ENCODE measurements around the gene CMBL.
"Not testable (repeated sequence)": the region's sequence is repeated elsewhere in the genome, so short reads cannot be mapped to it uniquely, and the experiment has no call there.

The CMBL gene

GRCh38 chr5:10315201-10315600 is 7.5 kb upstream of the CMBL start:
- Histone ChIP-seq H3K36me3 (no peaks in the 10 kb centered on the region), H3K27me3 (no peaks in the 10 kb centered on the region), H3K4me3 (ENCODE audit: low read depth, low read length) (no peak overlapping the region), H3K4me1 (peaks cover 3% of the 10 kb centered on the region; the same call in 1 of the 2 replicates), H3K9me3 (no peaks in the 10 kb centered on the region)
- no peak for TF ChIP-seq CTCF (IDR thresholded peaks at IDR 0.05; ENCODE audit: low read depth, low read length)
- DNase-seq, result no peak

- Histone ChIP-seq H3K9me3 (no peaks in the 10 kb centered on the region), H3K4me3 (ENCODE audit: low read depth, low read length) (no peak overlapping the region), H3K27me3 (no peaks in the 10 kb centered on the region), H3K4me1 (peaks cover 4% of the 10 kb centered on the region; the same call in 1 of the 2 replicates), H3K36me3 (no peaks in the 10 kb centered on the region)
- no peak for TF ChIP-seq CTCF (IDR thresholded peaks at IDR 0.05; ENCODE audit: low read depth, low read length)
- no peak for DNase-seq
These were observed 4.1 kb upstream of the CMBL start for GRCh38 chr5:10311595-10312425.

- H3K4me1 ChIP-seq; H3K9me3 ChIP-seq; H3K36me3 ChIP-seq; H3K4me3 ChIP-seq (ENCODE audit: low read depth, low read length); DNase-seq; H3K27me3 ChIP-seq: not testable (repeated sequence)
These were observed 3.3 kb upstream of the CMBL start for GRCh38 chr5:10310835-10311570.

GRCh38 chr5:10310066-10310779 is 2.5 kb upstream of the CMBL start:
- Histone ChIP-seq H3K4me1 (peaks cover 4% of the 10 kb centered on the region; the same call in 1 of the 2 replicates), H3K4me3 (ENCODE audit: low read depth, low read length) (no peak overlapping the region), H3K9me3 (no peaks in the 10 kb centered on the region), H3K27me3 (no peaks in the 10 kb centered on the region), H3K36me3 (no peaks in the 10 kb centered on the region)
- no peak for TF ChIP-seq CTCF (IDR thresholded peaks at IDR 0.05; ENCODE audit: low read depth, low read length)
- DNase-seq, result no peak

GRCh38 chr5:10308844-10309243 is 1.1 kb upstream of the CMBL start:
- no peaks in the 10 kb centered on the region for H3K9me3 ChIP-seq
- DNase-seq, result no peak
- no peak for TF ChIP-seq CTCF (IDR thresholded peaks at IDR 0.05; ENCODE audit: low read depth, low read length)
- H3K27me3 ChIP-seq, result no peaks in the 10 kb centered on the region
- H3K4me1 ChIP-seq, result peaks cover 4% of the 10 kb centered on the region; the same call in 1 of the 2 replicates
- H3K4me3 ChIP-seq (ENCODE audit: low read depth, low read length), result no peak overlapping the region
- H3K36me3 ChIP-seq, result no peaks in the 10 kb centered on the region

- no peak for TF ChIP-seq CTCF (IDR thresholded peaks at IDR 0.05; ENCODE audit: low read depth, low read length)
- H3K9me3 ChIP-seq, result no peaks in the 10 kb centered on the region
- no peaks in the 10 kb centered on the region for H3K36me3 ChIP-seq
- peaks cover 4% of the 10 kb centered on the region; the same call in 1 of the 2 replicates for H3K4me1 ChIP-seq
- DNase-seq, result no peak
- H3K27me3 ChIP-seq, result no peaks in the 10 kb centered on the region
- H3K4me3 ChIP-seq (ENCODE audit: low read depth, low read length), result peak overlapping the region; percentile 55
These were observed 896 bp downstream of the CMBL start for GRCh38 chr5:10306806-10307205.
